ENCODE measurements around the gene CHCHD4. TPM values are rescaled to one million over a fixed set of nuclear protein-coding genes. Genes with fewer than 3 reads are reported as not detected.

The CHCHD4 gene
- total RNA-seq, 1 experiment from 2014 or later = 27.5 TPM

- no peak overlapping the region for H3K27ac Mint-ChIP-seq
Measured at GRCh38 chr3:14141602-14142341, 17.1 kb upstream of the CHCHD4 start.

GRCh38 chr3:14141144-14141543 is 16.5 kb upstream of the CHCHD4 start:
- Mint-ChIP-seq H3K4me3 (no peak overlapping the region), H3K36me3 (peaks cover 12% of the 10 kb centered on the region), H3K27ac (no peak overlapping the region), H3K4me1 (peaks cover 11% of the 10 kb centered on the region; the same call in 1 of the 2 replicates), H3K9me3 (no peaks in the 10 kb centered on the region), H3K27me3 (ENCODE audit: low read depth) (no peaks in the 10 kb centered on the region)
- ChIA-PET CTCF (interaction anchor here (4.9 kb wide), 1 partner anchor 244 kb away, joined by 18 read pairs; no protein-coding TSS in a partner anchor), POLR2A (no interaction called here)
- no peak for ATAC-seq
- DNase-seq (ENCODE audit: low spot score) = peak; percentile 0
- TF ChIP-seq FOXJ3 (CRISPR knock-in tag; IDR thresholded peaks at IDR 0.05; ENCODE audit: borderline replicate concordance) = no peak
- TF ChIP-seq HMGA2 (CRISPR knock-in tag; IDR thresholded peaks at IDR 0.05) = no peak
- TF ChIP-seq ZNF121 (CRISPR knock-in tag; IDR thresholded peaks at IDR 0.05) = no peak

More at GRCh38 chr3:14141602-14142341, 17.1 kb upstream of the CHCHD4 start:
- Mint-ChIP-seq H3K36me3 (peaks cover 16% of the 10 kb centered on the region), H3K27me3 (ENCODE audit: low read depth) (no peaks in the 10 kb centered on the region), H3K4me1 (peaks cover 14% of the 10 kb centered on the region; the same call in 1 of the 2 replicates), H3K9me3 (no peaks in the 10 kb centered on the region), H3K4me3 (no peak overlapping the region)
- no peak for ATAC-seq
- ChIA-PET POLR2A (no interaction called here), CTCF (interaction anchor here (4.9 kb wide), 1 partner anchor 245 kb away, joined by 18 read pairs; no protein-coding TSS in a partner anchor)
- DNase-seq (ENCODE audit: low spot score) = peak; percentile 0
- TF ChIP-seq ELF4 (CRISPR knock-in tag; IDR thresholded peaks at IDR 0.05; ENCODE audit: low read depth) (no peak), SMAD3 (CRISPR knock-in tag; IDR thresholded peaks at IDR 0.05; ENCODE audit: borderline replicate concordance) (no peak), ZSCAN18 (CRISPR knock-in tag; IDR thresholded peaks at IDR 0.05) (no peak), GRHL2 (CRISPR knock-in tag; IDR thresholded peaks at IDR 0.05; ENCODE audit: insufficient replicate concordance, severe bottlenecking) (no peak), MAX (CRISPR knock-in tag; IDR thresholded peaks at IDR 0.05) (no peak), IRF1 (CRISPR knock-in tag; IDR thresholded peaks at IDR 0.05) (no peak), SP1 (CRISPR knock-in tag; conservative IDR thresholded peaks at IDR 0.05) (no peak)

GRCh38 chr3:14140668-14141067 is 16.0 kb upstream of the CHCHD4 start:
- no peak for DNase-seq (ENCODE audit: low spot score)
- ChIA-PET CTCF (interaction anchor here (4.9 kb wide), 1 partner anchor 244 kb away, joined by 18 read pairs; no protein-coding TSS in a partner anchor), POLR2A (no interaction called here)
- Mint-ChIP-seq H3K27ac (no peak overlapping the region), H3K27me3 (ENCODE audit: low read depth) (no peaks in the 10 kb centered on the region), H3K9me3 (no peaks in the 10 kb centered on the region), H3K4me3 (no peak overlapping the region), H3K4me1 (peaks cover 11% of the 10 kb centered on the region; the same call in 1 of the 2 replicates), H3K36me3 (peaks cover 13% of the 10 kb centered on the region)
- no peak for ATAC-seq
- TF ChIP-seq ZNF281 (CRISPR knock-in tag; IDR thresholded peaks at IDR 0.05) (no peak), ERG (CRISPR knock-in tag; IDR thresholded peaks at IDR 0.05) (no peak), USF2 (CRISPR knock-in tag; IDR thresholded peaks at IDR 0.05) (no peak), CBFB (CRISPR knock-in tag; IDR thresholded peaks at IDR 0.05; ENCODE audit: low read depth) (no peak), ZNF396 (CRISPR knock-in tag; IDR thresholded peaks at IDR 0.05; ENCODE audit: borderline replicate concordance) (no peak), USF1 (CRISPR knock-in tag; IDR thresholded peaks at IDR 0.05) (no peak), ELF4 (CRISPR knock-in tag; IDR thresholded peaks at IDR 0.05; ENCODE audit: low read depth) (no peak), IRF1 (CRISPR knock-in tag; IDR thresholded peaks at IDR 0.05) (no peak), NFATC4 (CRISPR knock-in tag; IDR thresholded peaks at IDR 0.05) (no peak)
